PC-3 (cell line): Measurements from ENCODE around the gene PATE4. TPM values are rescaled to one million over a fixed set of nuclear protein-coding genes. Genes with fewer than 3 reads are reported as not detected.

ENCODE experiments used
- ATAC-seq: fragments of 200-7000 bp; cut with Tn5 transposase; 2 replicates; pipeline ENCODE4 v1.9.1; 2020; ENCODE audit warnings: mild to moderate bottlenecking, moderate library complexity
- BruUV-seq: library from RNA; stranded (reverse); fragments of 400-500 nt; replicated peaks from 2 replicates; lab custom pipeline; 2021; lab: Mats Ljungman, UMichigan
- CTCF ChIA-PET: fragments of 300-600 bp; sonication (Branson Sonifier 250); formaldehyde crosslinking; loops from one replicate; lab custom pipeline; 2022; ENCODE audit warnings: antibody characterized with exemption; lab: Charles Lee
- POLR2A ChIA-PET: fragments of 300-600 bp; sonication (Branson Sonifier 250); formaldehyde crosslinking; loops from one replicate; lab custom pipeline; 2022; ENCODE audit warnings: antibody characterized with exemption; ENCODE audit not compliant: unreplicated experiment; lab: Charles Lee
- DNase-seq: peaks from one replicate; pipeline ENCODE4 v3.0.0-alpha.2; 2015
- H2AFZ ChIP-seq: fragments of 300-600 bp; sonication (generic); 2 replicates; pipeline ENCODE4 v1.6.0; 2016; ENCODE audit warnings: antibody characterized with exemption, low read length
- H3F3A ChIP-seq: fragments of 300-600 bp; sonication (generic); one replicate; pipeline ENCODE4 v1.6.0; 2017; ENCODE audit warnings: antibody characterized with exemption, low read length, control low read depth, mild to moderate bottlenecking; ENCODE audit not compliant: unreplicated experiment
- H3K27ac ChIP-seq: fragments of 300-600 bp; sonication (generic); 2 replicates; pipeline ENCODE4 v1.5.1; 2016; ENCODE audit warnings: mild to moderate bottlenecking, low read length
- H3K27me3 ChIP-seq: fragments of 300-600 bp; sonication (generic); 2 replicates; pipeline ENCODE4 v1.6.1; 2016; ENCODE audit warnings: low read length, mixed read lengths
- H3K36me3 ChIP-seq: fragments of 300-600 bp; sonication (generic); 2 replicates; pipeline ENCODE4 v1.6.1; 2016; ENCODE audit warnings: low read depth, mixed run types, low read length, mixed read lengths
- H3K4me1 ChIP-seq: fragments of 300-600 bp; sonication (generic); 2 replicates; pipeline ENCODE4 v1.5.1; 2016; ENCODE audit warnings: low read length; ENCODE audit not compliant: insufficient read depth
- H3K4me2 ChIP-seq: fragments of 300-600 bp; sonication (generic); 2 replicates; pipeline ENCODE4 v1.6.0; 2016; ENCODE audit warnings: low read length
- H3K4me3 ChIP-seq: fragments of 300-600 bp; sonication (generic); 2 replicates; pipeline ENCODE4 v1.5.1; 2016; ENCODE audit warnings: mild to moderate bottlenecking, low read length, mixed read lengths
- H3K79me2 ChIP-seq: fragments of 300-600 bp; sonication (generic); 2 replicates; pipeline ENCODE4 v1.6.1; 2017; ENCODE audit warnings: low read length, mixed read lengths
- H3K9ac ChIP-seq: fragments of 300-600 bp; sonication (generic); 2 replicates; pipeline ENCODE4 v1.6.0; 2016; ENCODE audit warnings: mild to moderate bottlenecking, low read length
- H3K9me2 ChIP-seq: fragments of 300-600 bp; sonication (generic); replicated peaks from 2 replicates; pipeline ENCODE4 v1.6.1; 2016; ENCODE audit warnings: mixed run types, low read length, mixed read lengths
- H3K9me3 ChIP-seq: fragments of 300-600 bp; sonication (generic); 2 replicates; pipeline ENCODE4 v1.6.1; 2016; ENCODE audit warnings: low read length, mixed read lengths
- H4K20me1 ChIP-seq: fragments of 300-600 bp; sonication (generic); 2 replicates; pipeline ENCODE4 v1.6.1; 2016; ENCODE audit warnings: low read length, mixed read lengths
- EZH2 ChIP-seq: fragments of 300-600 bp; sonication (generic); IDR thresholded peaks from one replicate; pipeline ENCODE4 v1.6.1; 2017; ENCODE audit warnings: antibody characterized with exemption, mild to moderate bottlenecking, low read length; ENCODE audit not compliant: unreplicated experiment
- EZH2phosphoT487 ChIP-seq: fragments of 300-600 bp; sonication (generic); IDR thresholded peaks from 2 replicates; pipeline ENCODE4 v1.6.1; 2018; ENCODE audit warnings: mild to moderate bottlenecking, antibody characterized with exemption, low read length, borderline replicate concordance
- intact Hi-C: fragments of 100-400 bp; cut with micrococcal nuclease; formaldehyde crosslinking; loops from 2 replicates; pipeline ENCODE4 v1.9.0; 2023
- total RNA-seq: library from RNA; depleted of rRNA; stranded (reverse); fragments of >200 nt; gene quantifications from 2 replicates; pipeline ENCODE4 v1.2.3, GENCODE V29; 2014
- TF ChIP-seq, protein P1 (sequence below): fragments of 300-600 bp; sonication (generic); conservative IDR thresholded peaks from 2 replicates; pipeline ENCODE4 v1.5.1; 2017; ENCODE audit warnings: antibody characterized with exemption, low read depth, mild to moderate bottlenecking, low read length

Gene PATE4
- total RNA-seq, 1 experiment from 2014 or later: not detected

DNA sequence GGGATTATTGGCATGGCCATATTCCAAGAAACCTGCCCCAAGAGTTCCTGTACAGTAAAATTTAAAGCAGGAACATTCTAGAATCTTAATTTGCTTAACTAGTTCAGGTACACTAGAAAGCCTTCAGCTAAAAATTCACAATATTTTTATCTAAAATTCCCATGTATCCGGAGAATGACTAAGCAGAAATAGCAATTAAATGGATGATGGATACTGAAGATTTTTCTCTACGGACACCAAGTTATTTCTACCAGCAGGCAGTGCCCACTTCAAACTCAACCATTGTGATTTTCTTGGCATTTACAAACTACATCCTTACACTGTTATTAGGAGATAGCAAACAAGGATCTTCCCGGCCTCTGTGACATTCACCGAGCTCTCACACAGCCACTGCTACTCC lies 42.3 kb upstream of the PATE4 start:
- Histone ChIP-seq H3K9me2 (no peaks in the 10 kb centered on the region), H4K20me1 (no peaks in the 10 kb centered on the region), H3K79me2 (no peaks in the 10 kb centered on the region), H3K9me3 (no peaks in the 10 kb centered on the region), H3K4me3 (no peak overlapping the region), H3K4me2 (no peak overlapping the region), H3K4me1 (no peaks in the 10 kb centered on the region), H3F3A (no peaks in the 10 kb centered on the region), H2AFZ (no peak overlapping the region), H3K27ac (no peak overlapping the region), H3K9ac (no peak overlapping the region), H3K27me3 (no peaks in the 10 kb centered on the region), H3K36me3 (no peaks in the 10 kb centered on the region)
- no TSS peak for BruUV-seq
- intact Hi-C loops: loop anchor here (5.0 kb wide), 1 partner anchor 36 kb away; no protein-coding TSS in a partner anchor
- ChIA-PET POLR2A (no interaction called here), CTCF (no interaction called here)
- ATAC-seq (no peak), DNase-seq (no peak)
- TF ChIP-seq EZH2phosphoT487 (no peak), EZH2 (no peak)
- TF ChIP-seq, protein P1, sequence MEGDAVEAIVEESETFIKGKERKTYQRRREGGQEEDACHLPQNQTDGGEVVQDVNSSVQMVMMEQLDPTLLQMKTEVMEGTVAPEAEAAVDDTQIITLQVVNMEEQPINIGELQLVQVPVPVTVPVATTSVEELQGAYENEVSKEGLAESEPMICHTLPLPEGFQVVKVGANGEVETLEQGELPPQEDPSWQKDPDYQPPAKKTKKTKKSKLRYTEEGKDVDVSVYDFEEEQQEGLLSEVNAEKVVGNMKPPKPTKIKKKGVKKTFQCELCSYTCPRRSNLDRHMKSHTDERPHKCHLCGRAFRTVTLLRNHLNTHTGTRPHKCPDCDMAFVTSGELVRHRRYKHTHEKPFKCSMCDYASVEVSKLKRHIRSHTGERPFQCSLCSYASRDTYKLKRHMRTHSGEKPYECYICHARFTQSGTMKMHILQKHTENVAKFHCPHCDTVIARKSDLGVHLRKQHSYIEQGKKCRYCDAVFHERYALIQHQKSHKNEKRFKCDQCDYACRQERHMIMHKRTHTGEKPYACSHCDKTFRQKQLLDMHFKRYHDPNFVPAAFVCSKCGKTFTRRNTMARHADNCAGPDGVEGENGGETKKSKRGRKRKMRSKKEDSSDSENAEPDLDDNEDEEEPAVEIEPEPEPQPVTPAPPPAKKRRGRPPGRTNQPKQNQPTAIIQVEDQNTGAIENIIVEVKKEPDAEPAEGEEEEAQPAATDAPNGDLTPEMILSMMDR: no peak

DNA sequence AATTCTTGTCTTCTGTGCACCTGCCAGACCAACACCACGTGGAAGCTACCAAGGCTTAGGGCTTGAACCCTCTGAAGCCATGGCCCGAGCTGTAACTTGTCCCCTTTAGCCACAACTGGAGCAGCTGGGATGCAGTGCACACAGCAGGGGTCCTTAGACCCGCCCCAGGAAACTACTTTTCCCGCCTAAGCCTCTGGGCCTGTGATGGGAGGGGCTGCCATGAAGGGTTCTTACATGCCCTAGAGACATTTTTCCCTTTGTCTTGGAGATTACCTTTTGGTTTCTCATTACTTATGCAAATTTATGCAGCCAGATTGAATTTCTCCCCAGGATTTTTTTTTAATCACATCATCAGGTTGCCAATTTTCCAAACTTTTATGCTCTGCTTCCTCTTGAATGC lies 35.5 kb upstream of the PATE4 start:
- intact Hi-C loops: no loop called here
- Histone ChIP-seq H3K79me2 (no peaks in the 10 kb centered on the region), H3K36me3 (no peaks in the 10 kb centered on the region), H3K4me2 (no peak overlapping the region), H3K4me3 (no peak overlapping the region), H3F3A (no peaks in the 10 kb centered on the region), H3K9ac (no peak overlapping the region), H3K4me1 (no peaks in the 10 kb centered on the region), H4K20me1 (no peaks in the 10 kb centered on the region), H3K9me2 (no peaks in the 10 kb centered on the region), H3K9me3 (peaks cover 8% of the 10 kb centered on the region), H3K27me3 (no peaks in the 10 kb centered on the region), H2AFZ (no peak overlapping the region), H3K27ac (no peak overlapping the region)
- ATAC-seq (no peak), DNase-seq (no peak)
- TF ChIP-seq, protein P1: no peak
- no peak for TF ChIP-seq EZH2phosphoT487
- TF ChIP-seq EZH2: no peak
- POLR2A ChIA-PET: no interaction called here
- CTCF ChIA-PET: no interaction called here
- no TSS peak for BruUV-seq

DNA sequence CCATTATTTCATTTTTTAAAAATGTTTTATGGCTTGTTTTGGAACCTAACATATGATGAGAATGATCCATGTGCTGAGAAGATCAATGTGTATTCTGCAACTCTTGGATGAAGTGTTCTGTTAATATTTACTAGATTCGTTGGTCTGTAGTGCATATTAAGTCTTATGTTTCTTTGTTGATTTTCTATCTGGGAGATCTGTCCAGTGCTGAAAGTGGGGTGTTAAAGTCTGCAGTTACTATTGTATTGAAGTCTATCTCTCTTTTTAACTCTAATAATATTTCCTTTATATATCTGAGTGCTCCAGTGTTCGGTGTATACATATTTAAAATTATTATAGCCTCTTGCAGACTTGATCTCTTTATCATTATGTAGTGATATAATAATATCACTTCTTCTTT lies 33.3 kb upstream of the PATE4 start:
- ChIA-PET CTCF (no interaction called here), POLR2A (no interaction called here)
- no peak overlapping the region for H3K4me2 ChIP-seq
- no peak overlapping the region for H3K27ac ChIP-seq
- no peaks in the 10 kb centered on the region for H3K27me3 ChIP-seq
- no peaks in the 10 kb centered on the region for H3F3A ChIP-seq
- no peaks in the 10 kb centered on the region for H4K20me1 ChIP-seq
- no peaks in the 10 kb centered on the region for H3K4me1 ChIP-seq
- no peak for DNase-seq
- TF ChIP-seq EZH2phosphoT487 (no peak), EZH2 (no peak)
- TF ChIP-seq, protein P1: no peak
- H3K4me3 ChIP-seq: no peak overlapping the region
- no peaks in the 10 kb centered on the region for H3K36me3 ChIP-seq
- H3K79me2 ChIP-seq: no peaks in the 10 kb centered on the region
- no peak overlapping the region for H3K9ac ChIP-seq
- BruUV-seq: no TSS peak
- no peak for ATAC-seq
- H2AFZ ChIP-seq: no peak overlapping the region
- H3K9me3 ChIP-seq: peaks cover 14% of the 10 kb centered on the region
- no peaks in the 10 kb centered on the region for H3K9me2 ChIP-seq
- intact Hi-C loops: no loop called here
